Measurements from ENCODE around the gene METTL16. TPM values are rescaled to one million over a fixed set of nuclear protein-coding genes. Genes with fewer than 3 reads are reported as not detected.

Gene METTL16
- total RNA-seq, 1 experiment from 2014 or later, result 37.6 TPM

DNA sequence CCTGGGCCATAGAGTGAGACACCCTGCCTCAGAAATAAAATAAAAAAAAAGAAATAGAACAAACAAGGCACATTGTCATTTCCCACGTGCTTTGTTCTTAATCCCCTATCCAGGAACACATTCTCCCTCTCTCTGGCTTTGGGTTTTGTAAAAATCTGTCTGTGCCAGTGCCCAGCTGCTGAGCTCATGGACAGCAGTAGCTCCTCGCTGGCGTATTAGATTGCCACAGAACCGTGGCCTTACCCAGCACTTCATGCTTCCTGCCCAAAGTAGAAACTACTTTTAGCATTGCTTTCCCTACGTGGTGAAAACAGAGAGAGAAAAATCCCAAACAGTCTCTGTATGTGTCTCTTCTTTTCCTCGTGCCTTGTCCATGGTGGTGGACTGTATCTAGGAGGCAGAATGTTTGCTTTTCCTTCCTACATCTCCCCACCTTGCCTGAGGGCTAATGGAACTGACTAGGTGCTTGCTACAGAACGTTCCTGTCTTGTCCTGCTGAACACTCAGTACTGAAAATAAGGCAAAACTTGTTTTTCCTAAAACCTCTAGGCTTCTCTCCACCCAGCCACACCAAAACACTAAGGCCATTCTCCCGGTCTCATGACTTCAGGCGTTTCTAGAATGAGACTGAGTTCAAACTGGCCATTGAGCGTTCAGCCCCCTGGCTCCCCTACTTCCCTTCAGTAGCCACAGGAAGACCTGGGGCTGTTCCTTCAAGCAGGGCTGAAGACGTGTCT lies 137.0 kb downstream of the METTL16 start:
- no peak overlapping the region for H3K4me3 ChIP-seq (replicated peaks in 1 of 2; ENCODE audit: low read depth in 1 of 2, low read length in 2 of 2)
- no peaks in the 10 kb centered on the region for H3K79me2 ChIP-seq (ENCODE audit: insufficient read depth, low read length)
- ChIA-PET CTCF (no interaction called here), POLR2A (no interaction called here), RAD21 (ENCODE audit: low non-redundant PET in 1 of 2, low total read pairs in 2 of 2, uncharacterized antibody in 2 of 2, unreplicated experiment in 2 of 2) (no interaction called here)
- BruUV-seq (replicated peaks), result no TSS peak
- H3K9ac ChIP-seq (ENCODE audit: low read length), result no peak overlapping the region
- no peak overlapping the region for H3K4me2 ChIP-seq (ENCODE audit: low read length)
- H3K27me3 ChIP-seq (ENCODE audit: insufficient read depth, low read length), result no peaks in the 10 kb centered on the region
- ATAC-seq, result no peak
- no peak overlapping the region for H3K27ac ChIP-seq (ENCODE audit: low read depth, low read length)
- TF ChIP-seq RAD21 (IDR thresholded peaks at IDR 0.05; ENCODE audit: low read depth) (no peak), EGR1 (IDR thresholded peaks at IDR 0.05; ENCODE audit: low read depth) (no peak), EZH2 (IDR thresholded peaks at IDR 0.05) (no peak), JUND (IDR thresholded peaks at IDR 0.05) (no peak)
- TF ChIP-seq, protein P1, sequence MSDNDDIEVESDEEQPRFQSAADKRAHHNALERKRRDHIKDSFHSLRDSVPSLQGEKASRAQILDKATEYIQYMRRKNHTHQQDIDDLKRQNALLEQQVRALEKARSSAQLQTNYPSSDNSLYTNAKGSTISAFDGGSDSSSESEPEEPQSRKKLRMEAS (IDR thresholded peaks at IDR 0.05), result no peak
- TF ChIP-seq, protein P2, sequence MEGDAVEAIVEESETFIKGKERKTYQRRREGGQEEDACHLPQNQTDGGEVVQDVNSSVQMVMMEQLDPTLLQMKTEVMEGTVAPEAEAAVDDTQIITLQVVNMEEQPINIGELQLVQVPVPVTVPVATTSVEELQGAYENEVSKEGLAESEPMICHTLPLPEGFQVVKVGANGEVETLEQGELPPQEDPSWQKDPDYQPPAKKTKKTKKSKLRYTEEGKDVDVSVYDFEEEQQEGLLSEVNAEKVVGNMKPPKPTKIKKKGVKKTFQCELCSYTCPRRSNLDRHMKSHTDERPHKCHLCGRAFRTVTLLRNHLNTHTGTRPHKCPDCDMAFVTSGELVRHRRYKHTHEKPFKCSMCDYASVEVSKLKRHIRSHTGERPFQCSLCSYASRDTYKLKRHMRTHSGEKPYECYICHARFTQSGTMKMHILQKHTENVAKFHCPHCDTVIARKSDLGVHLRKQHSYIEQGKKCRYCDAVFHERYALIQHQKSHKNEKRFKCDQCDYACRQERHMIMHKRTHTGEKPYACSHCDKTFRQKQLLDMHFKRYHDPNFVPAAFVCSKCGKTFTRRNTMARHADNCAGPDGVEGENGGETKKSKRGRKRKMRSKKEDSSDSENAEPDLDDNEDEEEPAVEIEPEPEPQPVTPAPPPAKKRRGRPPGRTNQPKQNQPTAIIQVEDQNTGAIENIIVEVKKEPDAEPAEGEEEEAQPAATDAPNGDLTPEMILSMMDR (IDR thresholded peaks at IDR 0.05 in 2 of 3, conservative IDR thresholded peaks at IDR 0.05 in 1 of 3; ENCODE audit: borderline replicate concordance in 1 of 3, insufficient read depth in 1 of 3, low read depth in 2 of 3, low read length in 2 of 3), result no peak
- TF ChIP-seq, protein P3, sequence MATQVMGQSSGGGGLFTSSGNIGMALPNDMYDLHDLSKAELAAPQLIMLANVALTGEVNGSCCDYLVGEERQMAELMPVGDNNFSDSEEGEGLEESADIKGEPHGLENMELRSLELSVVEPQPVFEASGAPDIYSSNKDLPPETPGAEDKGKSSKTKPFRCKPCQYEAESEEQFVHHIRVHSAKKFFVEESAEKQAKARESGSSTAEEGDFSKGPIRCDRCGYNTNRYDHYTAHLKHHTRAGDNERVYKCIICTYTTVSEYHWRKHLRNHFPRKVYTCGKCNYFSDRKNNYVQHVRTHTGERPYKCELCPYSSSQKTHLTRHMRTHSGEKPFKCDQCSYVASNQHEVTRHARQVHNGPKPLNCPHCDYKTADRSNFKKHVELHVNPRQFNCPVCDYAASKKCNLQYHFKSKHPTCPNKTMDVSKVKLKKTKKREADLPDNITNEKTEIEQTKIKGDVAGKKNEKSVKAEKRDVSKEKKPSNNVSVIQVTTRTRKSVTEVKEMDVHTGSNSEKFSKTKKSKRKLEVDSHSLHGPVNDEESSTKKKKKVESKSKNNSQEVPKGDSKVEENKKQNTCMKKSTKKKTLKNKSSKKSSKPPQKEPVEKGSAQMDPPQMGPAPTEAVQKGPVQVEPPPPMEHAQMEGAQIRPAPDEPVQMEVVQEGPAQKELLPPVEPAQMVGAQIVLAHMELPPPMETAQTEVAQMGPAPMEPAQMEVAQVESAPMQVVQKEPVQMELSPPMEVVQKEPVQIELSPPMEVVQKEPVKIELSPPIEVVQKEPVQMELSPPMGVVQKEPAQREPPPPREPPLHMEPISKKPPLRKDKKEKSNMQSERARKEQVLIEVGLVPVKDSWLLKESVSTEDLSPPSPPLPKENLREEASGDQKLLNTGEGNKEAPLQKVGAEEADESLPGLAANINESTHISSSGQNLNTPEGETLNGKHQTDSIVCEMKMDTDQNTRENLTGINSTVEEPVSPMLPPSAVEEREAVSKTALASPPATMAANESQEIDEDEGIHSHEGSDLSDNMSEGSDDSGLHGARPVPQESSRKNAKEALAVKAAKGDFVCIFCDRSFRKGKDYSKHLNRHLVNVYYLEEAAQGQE (IDR thresholded peaks at IDR 0.05; ENCODE audit: low read depth), result no peak
- H3K4me1 ChIP-seq (ENCODE audit: control insufficient read depth in 1 of 2, insufficient read depth in 2 of 2, low read length in 2 of 2), result no peaks in the 10 kb centered on the region
- no peaks in the 10 kb centered on the region for H3K9me2 ChIP-seq (ENCODE audit: insufficient read depth)
- peaks cover 3 to 4% of the 10 kb centered on the region in 2 experiments; a peak in 3 of 4 replicates for H3K36me3 ChIP-seq (ENCODE audit: control insufficient read depth in 1 of 2, insufficient read depth in 2 of 2, low read length in 2 of 2)
- H2AFZ ChIP-seq (ENCODE audit: low read depth, low read length, poor library complexity, severe bottlenecking), result no peak overlapping the region
- intact Hi-C loops (cut with micrococcal nuclease), result no loop called here
- H3K9me3 ChIP-seq (ENCODE audit: control insufficient read depth in 1 of 2, insufficient read depth in 1 of 2, low read depth in 1 of 2, low read length in 2 of 2), result no peaks in the 10 kb centered on the region
- H4K20me1 ChIP-seq (ENCODE audit: insufficient read depth), result no peaks in the 10 kb centered on the region
- no peak for DNase-seq (ENCODE audit: low read depth, low spot score)

Measured in HCT116 (cell line).